HG02870 (cell line): ENCODE results near the gene MTX1.
"Not testable (repeated sequence)": the region's sequence is repeated elsewhere in the genome, so short reads cannot be mapped to it uniquely, and the experiment has no call there.

Source experiments
- ATAC-seq: cut with Tn5 transposase; IDR thresholded peaks from one replicate; pipeline ENCODE4 v1.9.1; 2021; ENCODE audit warnings: mild to moderate bottlenecking, moderate library complexity; ENCODE audit not compliant: unreplicated experiment

The MTX1 gene

GRCh38 chr1:155205969-155206593 lies 2.4 kb upstream of the MTX1 start:
- no peak for ATAC-seq

- no peak for ATAC-seq
Observed at GRCh38 chr1:155206891-155207805, 1.3 kb upstream of the MTX1 start.

- ATAC-seq, result no peak
Observed at GRCh38 chr1:155207806-155208540, 522 bp upstream of the MTX1 start, which contains the start of gene THBS3. Gene THBS3 (minus strand): TSS chr1:155207897. CDS start chr1:155207876, 21 bp downstream.

GRCh38 chr1:155209312-155209721 lies 822 bp downstream of the MTX1 start:
- ATAC-seq, result no peak

- no peak for ATAC-seq
Observed at GRCh38 chr1:155210314-155211104, 2.0 kb downstream of the MTX1 start.

GRCh38 chr1:155211381-155212050 lies 3.0 kb downstream of the MTX1 start:
- ATAC-seq, result not testable (repeated sequence)

- ATAC-seq, result not testable (repeated sequence)
Observed at GRCh38 chr1:155212051-155212440, 3.6 kb downstream of the MTX1 start.

- ATAC-seq, result not testable (repeated sequence)
Observed at GRCh38 chr1:155214702-155215101, 6.2 kb downstream of the MTX1 start.

GRCh38 chr1:155218854-155219591 lies 10.5 kb downstream of the MTX1 start:
- ATAC-seq, result no peak

- ATAC-seq, result no peak
Observed at GRCh38 chr1:155219592-155220031, 11.1 kb downstream of the MTX1 start.

- ATAC-seq, result not testable (repeated sequence)
Observed at GRCh38 chr1:155220211-155220965, 11.9 kb downstream of the MTX1 start.

- no peak for ATAC-seq
Observed at GRCh38 chr1:155223047-155223446, 14.6 kb downstream of the MTX1 start.

GRCh38 chr1:155225404-155225759 lies 16.9 kb downstream of the MTX1 start:
- ATAC-seq, result not testable (repeated sequence)

- no peak for ATAC-seq
Observed at GRCh38 chr1:155226188-155226909, 17.9 kb downstream of the MTX1 start.

- no peak for ATAC-seq
Observed at GRCh38 chr1:155226910-155227260, 18.4 kb downstream of the MTX1 start.

- peak; percentile 89 for ATAC-seq
Observed at GRCh38 chr1:155227261-155228095, 19.0 kb downstream of the MTX1 start.

- ATAC-seq, result no peak
Observed at GRCh38 chr1:155228096-155228427, 19.6 kb downstream of the MTX1 start.
